ENCODE results near the gene VPREB3.

VPREB3 gene

DNA sequence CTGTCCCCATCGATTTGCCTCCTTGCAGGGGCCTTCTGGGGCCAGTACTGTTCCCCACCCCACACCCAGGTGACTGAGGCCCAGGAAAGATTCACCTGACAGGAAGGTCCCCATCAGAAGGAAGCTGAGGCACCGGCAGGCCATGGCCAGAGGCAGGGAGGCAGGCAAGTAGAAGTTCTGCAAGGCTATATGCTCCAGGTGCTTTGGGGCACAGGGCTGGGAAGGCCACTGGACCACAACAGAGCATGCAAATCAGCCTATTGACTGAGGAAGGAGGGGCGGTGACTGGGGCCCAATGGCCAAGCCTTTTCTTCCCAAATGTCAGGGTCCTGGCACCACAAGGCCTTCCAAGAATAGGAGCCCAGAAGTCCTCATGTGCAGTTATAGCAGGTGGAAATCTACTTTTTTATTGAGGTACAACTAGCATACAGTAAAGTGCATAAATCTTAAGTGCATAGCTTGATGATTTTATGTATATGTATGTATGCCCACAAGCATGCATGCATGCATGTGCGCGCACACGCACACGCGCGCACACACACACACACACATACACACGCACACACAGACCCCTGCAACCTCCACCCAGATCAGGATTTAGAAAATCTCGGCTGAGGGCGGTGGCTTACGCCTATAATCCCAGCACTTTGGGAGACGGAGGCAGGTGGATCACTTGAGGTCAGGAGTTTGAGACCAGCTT lies at the start of gene VPREB3:
Gene VPREB3, minus strand, starts transcription at position 206 of the 700 bp plus-strand sequence. Its CDS starts 62 bp downstream, at position 144.
- DNase-seq: no peak

DNA sequence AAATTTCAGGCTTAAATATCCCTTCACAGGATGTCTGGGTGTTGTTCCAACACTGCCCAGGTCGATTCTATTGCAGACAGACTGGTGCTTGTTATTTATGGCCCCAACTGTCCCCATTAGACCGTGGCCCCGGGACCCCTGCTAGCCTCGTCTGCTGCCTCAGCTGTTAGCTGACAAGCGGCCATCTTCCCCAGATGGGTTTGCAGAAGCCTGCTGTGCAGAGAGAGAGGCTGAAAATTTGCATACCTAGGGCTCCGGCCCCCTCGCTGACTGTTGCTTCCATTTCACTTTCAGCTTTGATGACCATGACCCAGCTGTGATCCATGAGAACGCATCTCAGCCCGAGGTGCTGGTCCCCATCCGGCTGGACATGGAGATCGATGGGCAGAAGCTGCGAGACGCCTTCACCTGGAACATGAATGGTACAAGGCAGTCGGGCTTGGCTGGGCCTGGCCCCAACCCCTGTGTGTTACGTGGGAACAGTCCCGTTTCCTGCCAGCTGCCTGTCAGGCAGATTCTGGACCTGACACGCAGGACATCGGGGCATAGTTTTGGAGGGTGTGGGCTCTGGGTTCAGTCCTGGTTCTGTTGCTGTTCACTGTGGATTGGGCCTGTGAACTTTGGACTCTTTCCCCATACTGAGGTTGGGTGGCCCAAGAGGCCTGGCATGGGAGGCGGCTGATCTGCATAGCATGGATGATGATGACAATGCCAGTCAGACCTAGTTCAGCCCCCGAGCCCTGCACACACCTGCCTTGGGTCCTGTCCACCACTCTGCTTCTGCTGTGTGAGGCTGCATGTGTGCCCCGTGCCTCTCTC lies 49.0 kb upstream of the VPREB3 start:
- DNase-seq: no peak

GRCh38 chr22:23801886-23802377 lies 47.7 kb upstream of the VPREB3 start:
- DNase-seq: no peak

GRCh38 chr22:23801238-23801821 lies 47.1 kb upstream of the VPREB3 start:
- DNase-seq: no peak

- DNase-seq: no peak
Measured at GRCh38 chr22:23800297-23801237, 46.3 kb upstream of the VPREB3 start.

- no peak for DNase-seq
Measured at GRCh38 chr22:23796461-23796860, 42.2 kb upstream of the VPREB3 start.

DNA sequence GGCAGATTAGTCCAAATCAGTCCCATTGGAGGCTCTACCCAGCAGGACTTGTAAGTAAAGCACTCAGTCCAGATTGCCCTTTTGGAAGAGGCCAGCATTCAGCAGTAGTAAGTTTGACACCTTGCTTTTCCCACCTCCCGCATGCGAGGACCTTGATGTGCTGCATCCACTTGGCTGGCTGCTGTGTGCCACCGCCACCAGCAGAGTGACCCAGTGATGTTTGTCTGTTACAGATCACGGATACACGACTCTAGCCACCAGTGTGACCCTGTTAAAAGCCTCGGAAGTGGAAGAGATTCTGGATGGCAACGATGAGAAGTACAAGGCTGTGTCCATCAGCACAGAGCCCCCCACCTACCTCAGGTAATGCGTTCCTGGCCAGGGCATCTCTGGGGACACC lies 39.1 kb upstream of the VPREB3 start:
- no peak for DNase-seq

DNA sequence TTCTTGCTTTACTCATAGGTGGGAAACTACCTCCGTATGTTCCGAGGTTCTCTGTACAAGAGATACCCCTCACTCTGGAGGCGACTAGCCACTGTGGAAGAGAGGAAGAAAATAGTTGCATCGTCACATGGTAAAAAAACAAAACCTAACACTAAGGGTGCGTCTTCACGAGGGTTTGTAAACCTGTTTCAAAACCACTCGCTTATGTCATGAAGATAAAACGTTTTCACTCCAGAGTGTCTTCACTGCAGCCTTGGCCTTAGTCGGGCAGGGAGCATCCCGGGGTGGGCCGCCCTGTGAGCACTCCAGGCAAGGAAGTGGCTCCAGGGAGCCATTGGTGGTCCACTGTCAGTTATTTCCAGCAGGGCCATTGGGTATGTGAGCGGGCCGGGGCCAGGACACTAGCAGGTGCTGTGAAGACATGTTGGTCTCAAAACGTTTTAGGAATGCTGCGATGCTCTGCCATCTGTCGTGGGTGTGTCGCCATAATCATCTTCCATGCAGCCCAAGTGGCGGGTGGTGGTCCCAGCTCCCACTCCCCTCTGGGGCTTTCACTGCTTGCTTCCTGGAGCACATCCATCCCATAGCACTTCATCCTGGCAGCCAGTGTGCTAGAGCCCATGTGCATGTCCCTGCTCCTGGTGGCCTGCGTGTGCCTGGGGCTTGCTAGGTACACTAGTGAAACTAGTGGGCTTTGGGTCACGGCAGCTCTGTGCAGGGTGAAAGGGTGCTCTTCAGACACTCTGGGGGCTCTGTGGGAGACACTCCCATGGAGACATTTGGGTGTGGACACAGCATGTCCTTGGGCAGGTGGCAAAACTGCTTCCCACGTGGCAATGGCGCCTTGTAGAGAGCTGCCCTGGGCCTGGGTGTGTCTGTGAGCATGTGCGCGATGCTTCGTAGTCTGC lies 37.8 kb upstream of the VPREB3 start:
- DNase-seq: no peak

- no peak for DNase-seq
Measured at GRCh38 chr22:23790819-23791737, 36.9 kb upstream of the VPREB3 start.

DNA sequence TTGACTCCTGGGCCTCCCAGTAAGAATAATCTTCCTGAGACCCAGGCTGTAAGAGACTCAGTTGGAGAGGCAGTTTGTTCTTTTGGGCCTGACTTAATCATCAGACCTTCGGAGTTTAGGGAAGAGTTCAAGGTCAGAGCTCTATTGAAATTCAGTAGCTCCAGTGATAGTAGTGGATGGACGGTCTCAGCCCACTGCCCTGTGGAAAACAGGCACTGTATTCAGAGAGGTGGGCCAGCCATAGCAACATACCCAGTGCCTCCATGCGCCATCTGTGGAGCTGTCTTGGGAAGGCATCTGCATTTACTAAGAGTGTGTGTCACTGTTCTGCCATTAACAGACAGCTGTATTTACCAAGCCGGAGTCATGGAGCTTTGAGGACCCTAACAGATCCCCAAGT lies 35.4 kb upstream of the VPREB3 start:
- DNase-seq: no peak

GRCh38 chr22:23789121-23789520 lies 34.9 kb upstream of the VPREB3 start:
- no peak for DNase-seq

GRCh38 chr22:23787910-23788309 lies 33.7 kb upstream of the VPREB3 start:
- no peak for DNase-seq

DNA sequence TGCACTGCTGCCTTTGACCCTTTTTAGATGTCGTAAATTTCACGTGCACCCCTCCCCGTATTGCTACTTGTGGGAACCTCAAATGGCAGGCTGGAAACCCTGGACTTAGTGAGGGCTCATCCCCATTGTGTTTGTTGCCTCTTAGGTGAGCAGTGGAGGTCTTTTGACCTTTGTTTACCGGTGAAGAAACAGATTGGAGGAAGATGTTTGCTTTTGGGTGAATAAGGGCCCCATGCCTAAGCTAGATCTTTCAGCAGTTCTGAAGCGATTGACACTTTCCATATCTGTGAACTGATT lies 33.3 kb upstream of the VPREB3 start:
- no peak for DNase-seq

DNA sequence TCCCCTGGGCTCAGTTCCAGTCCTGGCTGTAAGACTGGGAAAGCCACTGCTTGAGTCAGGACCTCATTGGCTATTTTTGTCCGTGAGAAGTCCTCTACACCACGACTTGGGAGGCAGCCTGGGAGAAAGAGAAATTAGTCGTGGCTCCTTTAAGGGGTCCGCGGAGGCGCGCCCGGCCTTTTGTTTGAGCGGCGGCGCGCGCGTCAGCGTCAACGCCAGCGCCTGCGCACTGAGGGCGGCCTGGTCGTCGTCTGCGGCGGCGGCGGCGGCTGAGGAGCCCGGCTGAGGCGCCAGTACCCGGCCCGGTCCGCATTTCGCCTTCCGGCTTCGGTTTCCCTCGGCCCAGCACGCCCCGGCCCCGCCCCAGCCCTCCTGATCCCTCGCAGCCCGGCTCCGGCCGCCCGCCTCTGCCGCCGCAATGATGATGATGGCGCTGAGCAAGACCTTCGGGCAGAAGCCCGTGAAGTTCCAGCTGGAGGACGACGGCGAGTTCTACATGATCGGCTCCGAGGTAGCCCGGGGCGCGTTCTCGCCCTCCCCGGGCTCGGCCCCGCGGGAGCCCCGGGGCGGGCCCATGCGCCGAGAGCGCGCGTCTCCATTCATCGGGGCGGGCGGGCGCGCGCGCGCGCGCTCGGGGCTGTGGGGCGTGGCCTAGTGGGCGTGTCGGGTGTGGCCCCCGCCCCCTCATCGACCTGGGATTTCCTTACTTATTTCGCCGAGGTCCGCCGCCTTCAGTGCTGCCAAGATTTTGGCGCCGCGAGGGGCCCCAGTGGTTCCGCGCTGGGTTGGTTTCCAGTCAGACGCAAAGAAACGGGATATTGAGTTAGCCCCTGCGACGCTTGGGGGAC lies 32.8 kb upstream of the VPREB3 start, which contains the start of gene SMARCB1:
Gene SMARCB1, plus strand, starts transcription at position 215 of the 848 bp plus-strand sequence. Its CDS starts 204 bp downstream, at position 419.
- DNase-seq: peak; percentile 93

DNA sequence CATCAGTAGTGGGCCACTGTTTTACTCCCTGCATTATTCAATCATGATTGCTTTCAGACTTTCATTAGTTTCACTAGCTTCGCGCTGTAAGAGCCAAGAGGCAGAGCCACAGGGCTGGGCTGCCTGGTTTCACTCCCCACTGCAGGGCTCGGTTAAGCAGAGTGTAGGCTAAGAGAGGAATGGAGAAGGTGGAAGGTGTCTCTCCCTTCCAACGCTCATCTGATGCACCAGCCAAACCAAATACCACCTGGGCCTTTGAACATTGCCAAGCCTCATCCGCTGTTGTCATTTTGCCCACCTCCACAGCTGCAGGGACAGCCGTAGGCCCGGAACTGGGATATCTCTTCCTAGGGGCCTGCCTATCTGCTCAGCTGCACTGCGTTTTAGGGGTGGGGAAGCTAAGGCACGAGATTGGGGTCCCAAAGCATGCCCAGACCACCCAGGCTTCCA lies 32.1 kb upstream of the VPREB3 start:
- no peak for DNase-seq

GRCh38 chr22:23784215-23784732 lies 30.0 kb upstream of the VPREB3 start:
- no peak for DNase-seq

DNA sequence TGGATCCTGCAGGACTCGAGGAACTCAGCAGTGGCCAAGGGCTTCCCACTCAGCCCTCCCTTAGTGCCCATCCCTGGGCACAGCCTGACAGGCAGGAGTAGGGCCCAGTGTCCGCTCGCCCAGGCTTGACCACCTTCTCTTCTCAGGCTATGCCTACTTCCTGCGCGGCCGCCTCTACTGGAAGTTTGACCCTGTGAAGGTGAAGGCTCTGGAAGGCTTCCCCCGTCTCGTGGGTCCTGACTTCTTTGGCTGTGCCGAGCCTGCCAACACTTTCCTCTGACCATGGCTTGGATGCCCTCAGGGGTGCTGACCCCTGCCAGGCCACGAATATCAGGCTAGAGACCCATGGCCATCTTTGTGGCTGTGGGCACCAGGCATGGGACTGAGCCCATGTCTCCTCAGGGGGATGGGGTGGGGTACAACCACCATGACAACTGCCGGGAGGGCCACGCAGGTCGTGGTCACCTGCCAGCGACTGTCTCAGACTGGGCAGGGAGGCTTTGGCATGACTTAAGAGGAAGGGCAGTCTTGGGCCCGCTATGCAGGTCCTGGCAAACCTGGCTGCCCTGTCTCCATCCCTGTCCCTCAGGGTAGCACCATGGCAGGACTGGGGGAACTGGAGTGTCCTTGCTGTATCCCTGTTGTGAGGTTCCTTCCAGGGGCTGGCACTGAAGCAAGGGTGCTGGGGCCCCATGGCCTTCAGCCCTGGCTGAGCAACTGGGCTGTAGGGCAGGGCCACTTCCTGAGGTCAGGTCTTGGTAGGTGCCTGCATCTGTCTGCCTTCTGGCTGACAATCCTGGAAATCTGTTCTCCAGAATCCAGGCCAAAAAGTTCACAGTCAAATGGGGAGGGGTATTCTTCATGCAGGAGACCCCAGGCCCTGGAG lies 29.3 kb upstream of the VPREB3 start:
- no peak for DNase-seq

- no peak for DNase-seq
Measured at GRCh38 chr22:23782703-23783102, 28.5 kb upstream of the VPREB3 start.

All from activated CD4-positive, alpha-beta T cell treated with anti-CD3 and anti-CD28 coated beads for 48 hours (primary cell).